K562 (cell line): ENCODE measurements around the gene STX11.

Source experiments
- CCAR2 ChIP-seq: fragments of 200-400 bp; formaldehyde crosslinking; IDR thresholded peaks from 2 replicates; pipeline ENCODE4 v1.6.1; 2017; ENCODE audit warnings: mild to moderate bottlenecking, low read depth, low read length
- CREB1 ChIP-seq, 2 experiments: sonication (generic) in 1 of 2; formaldehyde crosslinking in 1 of 2; IDR thresholded peaks; 2 replicates each; pipeline versions ENCODE4 v1.6.1 to v1.8.0; 2012 to 2022; ENCODE audit warnings: inconsistent platforms in 1 of 2, mild to moderate bottlenecking in 1 of 2, missing genetic modification reagents in 1 of 2, moderate library complexity in 1 of 2
- CTCF ChIP-seq, 3 experiments: IDR thresholded peaks in 2 of 3; conservative IDR thresholded peaks in 1 of 3; 2 replicates each; pipeline ENCODE4 v1.5.1; 2011 to 2012; ENCODE audit warnings: low read length in 3 of 3, mild to moderate bottlenecking in 3 of 3, control low read depth in 2 of 3, improper control_type of control experiment in 1 of 3, inconsistent platforms in 1 of 3, low read depth in 1 of 3, mixed read lengths in 1 of 3, moderate library complexity in 1 of 3; ENCODE audit not compliant: insufficient read depth in 2 of 3
- JUN ChIP-seq, 2 experiments: sonication (generic) in 1 of 2; formaldehyde crosslinking in 1 of 2; IDR thresholded peaks; 2 replicates each; pipeline versions ENCODE4 v1.6.1 to v1.8.0; 2012 to 2022; ENCODE audit warnings: borderline replicate concordance in 2 of 2, mild to moderate bottlenecking in 2 of 2, improper control_type of control experiment in 1 of 2, low read depth in 1 of 2, low read length in 1 of 2, missing genetic modification reagents in 1 of 2
- MAZ ChIP-seq, 2 experiments: fragments of 450-650 bp in 1 of 2; sonication (generic) in 1 of 2; formaldehyde crosslinking; IDR thresholded peaks in 1 of 2; conservative IDR thresholded peaks in 1 of 2; 2 replicates each; pipeline versions ENCODE4 v1.4.0 to v1.5.0; 2020; ENCODE audit warnings: mild to moderate bottlenecking in 1 of 2, missing genetic modification reagents in 1 of 2
- PTBP1 ChIP-seq: fragments of 200-400 bp; formaldehyde crosslinking; IDR thresholded peaks from 2 replicates; pipeline ENCODE4 v1.6.1; 2017; ENCODE audit warnings: low read depth, low read length
- SMAD1 ChIP-seq: fragments of 150-350 bp; IDR thresholded peaks from 2 replicates; pipeline ENCODE4 v1.6.1; 2014; ENCODE audit warnings: low read length, low read depth; ENCODE audit not compliant: partially characterized antibody
- TRIM28 ChIP-seq: fragments of 450-650 bp; IDR thresholded peaks from 2 replicates; pipeline ENCODE4 v1.6.1; 2017

- TF ChIP-seq CREB1 (IDR thresholded peaks at IDR 0.05) = no peak
- TF ChIP-seq CREB1 (CRISPR knock-in tag; IDR thresholded peaks at IDR 0.05) = no peak
- no peak for TF ChIP-seq PTBP1
- no peak for TF ChIP-seq JUN (IDR thresholded peaks at IDR 0.05; ENCODE audit: borderline replicate concordance, low read depth, low read length)
- TF ChIP-seq JUN (CRISPR knock-in tag; IDR thresholded peaks at IDR 0.05; ENCODE audit: borderline replicate concordance) = no peak
- no peak for TF ChIP-seq MAZ (CRISPR knock-in tag; conservative IDR thresholded peaks at IDR 0.05 in 1 of 2, IDR thresholded peaks at IDR 0.05 in 1 of 2)
- TF ChIP-seq TRIM28 = no peak
- TF ChIP-seq CCAR2 = no peak
- no peak for TF ChIP-seq SMAD1
- TF ChIP-seq CTCF (IDR thresholded peaks at IDR 0.05 in 2 of 3, conservative IDR thresholded peaks at IDR 0.05 in 1 of 3; ENCODE audit: insufficient read depth in 2 of 3, low read depth in 1 of 3, low read length in 3 of 3) = no peak
Observed at GRCh38 chr6:144159223-144159622, 8.9 kb downstream of the STX11 start.
